Testis (tissue), 3 donors: ENCODE results near the gene PKNOX2. TPM values are rescaled to one million over a fixed set of nuclear protein-coding genes. Genes with fewer than 3 reads are reported as not detected.

Source experiments
- DNase-seq: peaks from one replicate; pipeline ENCODE4 v3.0.0-alpha.2; 2019
- H3K27ac ChIP-seq, 2 donors: fragments of 200-600 bp; sonication (generic); one replicate each; pipeline ENCODE4 v1.5.1; 2019
- H3K27me3 ChIP-seq: fragments of 200-600 bp; sonication (generic); one replicate; pipeline ENCODE4 v1.5.1; 2019
- H3K36me3 ChIP-seq: fragments of 200-600 bp; sonication (generic); one replicate; pipeline ENCODE4 v1.5.1; 2017; ENCODE audit warnings: low read depth; ENCODE audit errors: missing control alignments
- H3K4me1 ChIP-seq: fragments of 200-600 bp; sonication (generic); one replicate; pipeline ENCODE4 v1.5.1; 2019
- H3K4me3 ChIP-seq, 2 donors: fragments of 200-600 bp; sonication (generic); one replicate each; pipeline ENCODE4 v1.5.1; 2017 to 2019
- H3K9me3 ChIP-seq: fragments of 200-600 bp; sonication (generic); one replicate; pipeline ENCODE4 v1.5.1; 2017
- CTCF ChIP-seq, 3 experiments: fragments of 450-650 bp in 2 of 3; fragments of 200-600 bp in 1 of 3; sonication (generic) in 1 of 3; IDR thresholded peaks; one replicate each; pipeline ENCODE4 v1.5.1; 2016 to 2019; ENCODE audit warnings: antibody characterized with exemption in 3 of 3, mild to moderate bottlenecking in 2 of 3, moderate library complexity in 1 of 3
- POLR2A ChIP-seq: fragments of 450-650 bp; IDR thresholded peaks from one replicate; pipeline ENCODE4 v1.6.1; 2017; ENCODE audit warnings: antibody characterized with exemption, mild to moderate bottlenecking, moderate library complexity
- WGBS, 2 donors: methylation state at CpG; one replicate each; pipeline ENCODE4 v1.1.5; 2018; 5-methylcytosine and 5-hydroxymethylcytosine counted together
- intact Hi-C: fragments of 100-400 bp; cut with DNase I; formaldehyde crosslinking; loops from one replicate; pipeline ENCODE4 v1.15.1; 2023; ENCODE audit warnings: low total_unique reads
- polyA plus RNA-seq: library from polyadenylated mRNA; stranded (reverse); fragments of 350-450 nt; fragmentation: Illumina TruSeq; extraction: RNeasy Lipid Tissue Mini Kit (QIAGEN cat#74804); gene quantifications from one replicate; pipeline ENCODE4 v1.2.3, GENCODE V29; 2014; ENCODE audit warnings: low read depth, low replicate concordance; ENCODE audit not compliant: insufficient read depth
- total RNA-seq, 2 donors: library from RNA; depleted of rRNA; stranded (reverse); fragments of >200 nt; gene quantifications; one replicate each; pipeline ENCODE4 v1.2.3, GENCODE V29; 2016

Gene PKNOX2
- total and polyA plus RNA-seq, 3 donors from 2014 or later, result 5.5 to 10.4 (median 7.3) TPM

- H3K36me3 ChIP-seq, result no peaks in the 10 kb centered on the region
- no peaks in the 10 kb centered on the region for H3K4me1 ChIP-seq
- no peak overlapping the region for H3K4me3 ChIP-seq
- H3K27me3 ChIP-seq, result no peaks in the 10 kb centered on the region
- 86 to 91% methylated on average over 11 to 13 of the region's 13 CpGs for WGBS, 2 donors
- no peak overlapping the region for H3K27ac ChIP-seq
- H3K9me3 ChIP-seq, result no peaks in the 10 kb centered on the region
- TF ChIP-seq CTCF (IDR thresholded peaks at IDR 0.05), result no peak
- no peak for TF ChIP-seq POLR2A
- DNase-seq, result no peak
- intact Hi-C loops, result no loop called here
These were observed 209.2 kb downstream of the PKNOX2 start for GRCh38 chr11:125373426-125374391.

DNA sequence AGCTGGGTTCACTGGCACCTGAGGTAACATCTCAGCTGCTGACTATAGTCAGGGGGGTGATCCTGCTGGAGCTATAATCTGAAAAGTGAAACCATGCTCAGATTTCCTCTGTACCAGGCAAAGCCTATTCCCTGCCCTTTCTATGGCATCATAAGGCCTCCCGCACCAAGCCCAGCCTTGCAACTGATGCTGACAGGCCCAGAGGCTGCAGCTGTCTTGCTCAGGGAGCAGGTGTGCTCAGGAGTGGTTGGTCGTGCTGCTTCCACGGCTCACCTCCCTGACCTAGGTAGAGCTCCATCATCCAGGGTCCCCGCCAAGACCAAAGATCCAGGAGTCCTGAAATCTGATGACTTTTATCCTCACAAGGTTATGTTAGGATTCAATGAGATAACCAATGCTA is 209.8 kb downstream of the PKNOX2 start:
- no peak overlapping the region for H3K27ac ChIP-seq
- intact Hi-C loops, result no loop called here
- no peaks in the 10 kb centered on the region for H3K4me1 ChIP-seq
- H3K27me3 ChIP-seq, result no peaks in the 10 kb centered on the region
- no peaks in the 10 kb centered on the region for H3K36me3 ChIP-seq
- no peak overlapping the region for H3K4me3 ChIP-seq
- H3K9me3 ChIP-seq, result no peaks in the 10 kb centered on the region
- WGBS, 2 donors, result 84 to 91% methylated on average over 4 of the region's 4 CpGs
- DNase-seq, result no peak
- no peak for TF ChIP-seq CTCF (IDR thresholded peaks at IDR 0.05)
- no peak for TF ChIP-seq POLR2A

DNA sequence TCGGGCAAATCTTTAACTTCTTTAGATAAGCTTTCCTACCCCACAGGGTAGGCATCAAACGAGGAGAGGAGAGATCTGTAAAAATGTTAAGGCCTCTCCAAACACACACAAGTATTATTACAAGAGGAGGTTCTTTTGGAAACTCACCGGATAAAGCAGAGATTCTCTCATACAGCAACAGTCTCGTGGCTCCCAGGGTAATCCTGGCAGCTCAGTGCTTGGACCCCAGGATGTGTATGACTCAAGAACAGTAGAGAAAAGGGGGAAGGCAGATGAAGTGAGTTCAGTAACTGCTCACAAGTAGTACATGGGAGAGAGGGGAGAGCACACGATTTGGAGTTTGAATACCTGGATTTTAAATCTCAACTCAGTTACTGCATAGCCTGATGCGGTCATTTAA is 210.6 kb downstream of the PKNOX2 start:
- Histone ChIP-seq H3K27me3 (no peaks in the 10 kb centered on the region), H3K36me3 (no peaks in the 10 kb centered on the region), H3K4me1 (no peaks in the 10 kb centered on the region), H3K9me3 (no peaks in the 10 kb centered on the region), H3K27ac (no peak overlapping the region), H3K4me3 (no peak overlapping the region)
- TF ChIP-seq CTCF (IDR thresholded peaks at IDR 0.05), result no peak
- no peak for TF ChIP-seq POLR2A
- intact Hi-C loops, result no loop called here
- 80 to 83% methylated on average over 6 of the region's 6 CpGs for WGBS, 2 donors
- DNase-seq, result no peak

DNA sequence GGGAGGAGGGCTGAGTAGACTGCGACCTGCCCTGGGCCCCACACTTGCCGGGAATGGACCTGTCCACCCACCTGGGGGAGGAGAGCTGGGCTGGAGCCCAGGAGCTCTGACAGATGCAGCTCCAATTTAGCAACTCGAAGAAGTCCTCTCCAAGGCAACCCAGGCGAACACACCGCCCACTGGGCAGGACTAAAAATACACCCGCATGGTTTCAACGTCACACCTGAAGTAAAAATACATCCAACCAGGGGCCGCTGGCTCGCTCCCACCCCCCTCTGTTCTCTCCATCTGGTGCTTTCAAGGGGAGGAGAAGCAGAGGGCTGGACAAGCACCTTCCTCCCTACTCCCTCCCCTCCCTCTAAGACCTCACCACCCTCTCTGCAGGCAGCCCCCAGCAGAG is 211.6 kb downstream of the PKNOX2 start:
- intact Hi-C loops, result no loop called here
- no peaks in the 10 kb centered on the region for H3K36me3 ChIP-seq
- H3K9me3 ChIP-seq, result no peaks in the 10 kb centered on the region
- H3K4me3 ChIP-seq, result no peak overlapping the region
- TF ChIP-seq CTCF (IDR thresholded peaks at IDR 0.05), result no peak
- no peak for TF ChIP-seq POLR2A
- H3K27me3 ChIP-seq, result no peaks in the 10 kb centered on the region
- no peaks in the 10 kb centered on the region for H3K4me1 ChIP-seq
- 37 to 66% methylated on average over 9 of the region's 9 CpGs for WGBS, 2 donors
- peak; percentile 25 for DNase-seq
- no peak overlapping the region for H3K27ac ChIP-seq

DNA sequence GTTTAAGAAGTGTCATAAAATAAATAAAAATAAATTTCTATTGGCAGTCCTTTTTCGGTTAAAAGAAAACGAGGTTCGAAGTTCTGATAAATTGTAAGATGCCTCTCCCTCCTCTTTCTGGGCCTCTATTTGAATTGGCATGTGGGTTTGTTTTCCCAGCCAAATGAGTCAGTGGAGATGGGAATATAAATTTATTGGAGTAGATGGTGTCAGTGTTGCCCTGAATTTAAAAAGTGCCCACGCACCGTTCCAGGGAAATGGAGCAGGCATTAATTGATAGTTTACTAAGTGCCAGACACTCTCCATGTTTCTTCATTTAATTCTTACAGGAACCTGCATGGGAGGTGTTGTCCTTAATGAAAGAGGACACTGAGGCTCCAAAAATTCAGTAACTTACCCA is 212.3 kb downstream of the PKNOX2 start:
- Histone ChIP-seq H3K36me3 (no peaks in the 10 kb centered on the region), H3K9me3 (no peaks in the 10 kb centered on the region), H3K4me1 (no peaks in the 10 kb centered on the region), H3K27me3 (no peaks in the 10 kb centered on the region), H3K27ac (no peak overlapping the region), H3K4me3 (no peak overlapping the region)
- intact Hi-C loops, result no loop called here
- no peak for DNase-seq
- no peak for TF ChIP-seq POLR2A
- no peak for TF ChIP-seq CTCF (IDR thresholded peaks at IDR 0.05)
- WGBS, 2 donors, result 81 to 84% methylated on average over 5 of the region's 5 CpGs
